ES-I3 (cell line): ENCODE results near the gene IFT74.
"Not testable (repeated sequence)": the region's sequence is repeated elsewhere in the genome, so short reads cannot be mapped to it uniquely, and the experiment has no call there.

Experiments
- H3K36me3 ChIP-seq: 2 replicates; pipeline ENCODE4 v1.6.1; 2013; ENCODE audit warnings: mild to moderate bottlenecking, low read length, control low read depth, moderate library complexity; ENCODE audit not compliant: insufficient read depth
- H3K4me1 ChIP-seq: 2 replicates; pipeline ENCODE4 v1.6.1; 2013; ENCODE audit warnings: mild to moderate bottlenecking, control low read depth, low read length; ENCODE audit not compliant: insufficient read depth
- H3K9ac ChIP-seq: 2 replicates; pipeline ENCODE4 v1.6.1; 2013; ENCODE audit warnings: low read depth, mild to moderate bottlenecking, low read length, moderate library complexity
- H3K9me3 ChIP-seq: 2 replicates; pipeline ENCODE4 v1.6.1; 2013; ENCODE audit warnings: mild to moderate bottlenecking, low read length, moderate library complexity; ENCODE audit not compliant: control insufficient read depth, insufficient read depth

IFT74 gene

GRCh38 chr9:27078685-27079084 lies 122.5 kb downstream of the IFT74 start:
- H3K9me3 ChIP-seq, result no peaks in the 10 kb centered on the region
- H3K4me1 ChIP-seq, result no peaks in the 10 kb centered on the region
- no peaks in the 10 kb centered on the region for H3K36me3 ChIP-seq
- H3K9ac ChIP-seq, result no peak overlapping the region

- Histone ChIP-seq H3K9me3 (no peaks in the 10 kb centered on the region; the same call in 1 of the 2 replicates), H3K36me3 (no peaks in the 10 kb centered on the region), H3K9ac (no peak overlapping the region), H3K4me1 (no peaks in the 10 kb centered on the region)
These were observed 129.2 kb downstream of the IFT74 start for GRCh38 chr9:27085456-27085855.

- no peaks in the 10 kb centered on the region; the same call in 1 of the 2 replicates for H3K9me3 ChIP-seq
- no peak overlapping the region for H3K9ac ChIP-seq
- H3K4me1 ChIP-seq, result no peaks in the 10 kb centered on the region
These were observed 130.8 kb downstream of the IFT74 start for GRCh38 chr9:27086818-27087680.

DNA sequence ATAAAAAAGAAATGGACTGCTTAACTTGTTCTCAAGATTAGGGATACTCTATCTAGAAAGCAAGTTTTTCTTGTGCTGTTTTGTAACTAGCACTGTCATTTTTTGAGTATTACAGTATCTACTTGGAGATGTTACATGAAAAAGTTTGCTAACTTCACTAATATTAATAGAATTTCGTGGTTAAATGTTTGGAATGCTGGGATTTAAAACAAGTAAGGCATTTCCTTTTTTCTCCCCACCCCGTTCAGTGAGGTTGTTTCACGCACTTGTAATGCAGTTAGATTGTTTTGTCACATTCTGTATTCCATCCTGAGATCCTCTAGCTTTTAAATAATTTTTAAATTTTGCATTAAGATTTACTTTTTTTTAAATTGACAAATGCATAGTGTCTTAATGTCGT lies 132.8 kb downstream of the IFT74 start:
- Histone ChIP-seq H3K9me3 (no peaks in the 10 kb centered on the region; the same call in 1 of the 2 replicates), H3K36me3 (no peaks in the 10 kb centered on the region), H3K4me1 (no peaks in the 10 kb centered on the region), H3K9ac (no peak overlapping the region)

More at GRCh38 chr9:27086818-27087680, 130.8 kb downstream of the IFT74 start:
- no peaks in the 10 kb centered on the region for H3K36me3 ChIP-seq

GRCh38 chr9:27089706-27090105 lies 133.5 kb downstream of the IFT74 start:
- Histone ChIP-seq H3K9me3 (no peaks in the 10 kb centered on the region; the same call in 1 of the 2 replicates), H3K4me1 (no peaks in the 10 kb centered on the region), H3K36me3 (no peaks in the 10 kb centered on the region), H3K9ac (no peak overlapping the region)

GRCh38 chr9:27090231-27090630 lies 134.0 kb downstream of the IFT74 start:
- Histone ChIP-seq H3K9me3 (no peaks in the 10 kb centered on the region; the same call in 1 of the 2 replicates), H3K4me1 (no peaks in the 10 kb centered on the region), H3K36me3 (no peaks in the 10 kb centered on the region), H3K9ac (no peak overlapping the region)

DNA sequence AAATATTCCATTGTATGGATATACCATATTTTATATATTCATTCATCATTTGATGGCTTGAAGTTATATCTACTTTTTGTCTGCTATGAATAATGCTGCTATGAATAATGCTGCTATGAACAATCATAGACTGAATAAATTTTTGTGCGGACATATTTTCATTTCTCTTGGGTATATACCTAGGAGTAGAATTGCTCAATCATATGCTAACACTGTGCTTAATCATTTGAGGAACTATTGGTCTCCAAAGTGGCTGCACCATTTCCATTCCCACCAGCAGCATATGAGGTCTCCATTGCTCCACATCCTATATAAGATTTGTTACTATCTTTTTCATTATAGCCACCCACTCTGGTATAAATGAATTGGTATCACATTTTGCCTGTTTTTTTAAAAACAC lies 134.5 kb downstream of the IFT74 start:
- Histone ChIP-seq H3K36me3 (no peaks in the 10 kb centered on the region), H3K9ac (no peak overlapping the region), H3K4me1 (no peaks in the 10 kb centered on the region), H3K9me3 (no peaks in the 10 kb centered on the region; the same call in 1 of the 2 replicates)

- not testable (repeated sequence) for H3K36me3 ChIP-seq, H3K4me1 ChIP-seq, H3K9me3 ChIP-seq, H3K9ac ChIP-seq
These were observed 136.3 kb downstream of the IFT74 start for GRCh38 chr9:27092496-27092895.

GRCh38 chr9:27093384-27094067 lies 137.3 kb downstream of the IFT74 start:
- H3K9me3 ChIP-seq, H3K4me1 ChIP-seq, H3K9ac ChIP-seq, H3K36me3 ChIP-seq: not testable (repeated sequence)

DNA sequence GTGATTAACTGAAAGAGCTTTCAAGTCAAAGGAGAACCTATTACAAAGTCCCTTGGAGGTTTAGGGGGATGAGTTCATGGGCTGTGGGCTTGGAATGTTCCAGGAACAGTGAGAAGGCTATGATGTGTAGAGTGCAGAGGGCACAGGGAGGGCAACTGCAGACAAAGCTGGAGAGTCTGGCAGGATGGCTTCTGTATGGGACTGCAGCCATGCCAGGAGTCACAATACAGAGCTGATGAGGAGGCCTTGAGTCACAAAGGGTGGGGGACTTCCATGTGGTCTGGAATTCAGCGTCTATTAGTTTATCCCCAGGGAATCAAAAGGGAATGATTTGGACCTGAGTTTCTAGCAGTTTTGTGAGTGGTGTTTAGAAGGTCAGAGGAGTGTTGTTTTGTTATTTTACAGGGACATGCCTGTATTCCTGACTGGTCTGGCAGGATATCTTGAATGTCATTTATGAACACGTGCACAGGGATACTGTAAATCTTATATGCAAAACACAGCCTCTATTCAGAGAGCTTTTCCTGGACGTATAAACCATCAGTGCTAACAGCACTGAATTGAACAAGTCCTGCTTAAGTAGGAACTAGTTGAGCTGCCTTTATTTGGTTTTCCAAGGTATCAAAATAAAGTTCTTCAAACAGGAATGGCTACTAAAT lies 138.6 kb downstream of the IFT74 start:
- H3K36me3 ChIP-seq, result no peaks in the 10 kb centered on the region
- no peaks in the 10 kb centered on the region; the same call in 1 of the 2 replicates for H3K9me3 ChIP-seq
- H3K9ac ChIP-seq, result no peak overlapping the region

DNA sequence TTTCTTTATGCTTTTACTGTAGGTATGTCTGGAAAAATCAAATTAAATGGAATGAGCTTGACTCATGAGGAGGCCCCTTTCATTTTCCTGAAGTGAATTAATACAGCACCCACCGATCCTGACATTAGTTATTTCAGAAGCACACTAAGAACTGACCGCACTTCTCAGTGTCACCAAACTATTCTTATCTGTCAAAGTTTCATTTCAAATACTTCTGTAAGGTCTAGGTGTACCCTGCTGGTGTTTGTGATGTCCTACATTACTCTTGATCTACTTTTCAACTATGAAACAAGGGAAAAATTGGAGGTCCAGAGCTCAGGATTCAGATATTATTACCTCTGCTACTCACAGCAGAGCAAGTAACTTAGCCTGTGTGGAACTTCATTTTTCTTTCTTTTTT lies 151.0 kb downstream of the IFT74 start:
- H3K4me1 ChIP-seq, result peaks cover 8% of the 10 kb centered on the region; the same call in 1 of the 2 replicates
- no peaks in the 10 kb centered on the region for H3K9me3 ChIP-seq
- no peak overlapping the region for H3K9ac ChIP-seq

More for the DNA sequence above, 138.6 kb downstream of the IFT74 start:
- H3K4me1 ChIP-seq, result no peaks in the 10 kb centered on the region

DNA sequence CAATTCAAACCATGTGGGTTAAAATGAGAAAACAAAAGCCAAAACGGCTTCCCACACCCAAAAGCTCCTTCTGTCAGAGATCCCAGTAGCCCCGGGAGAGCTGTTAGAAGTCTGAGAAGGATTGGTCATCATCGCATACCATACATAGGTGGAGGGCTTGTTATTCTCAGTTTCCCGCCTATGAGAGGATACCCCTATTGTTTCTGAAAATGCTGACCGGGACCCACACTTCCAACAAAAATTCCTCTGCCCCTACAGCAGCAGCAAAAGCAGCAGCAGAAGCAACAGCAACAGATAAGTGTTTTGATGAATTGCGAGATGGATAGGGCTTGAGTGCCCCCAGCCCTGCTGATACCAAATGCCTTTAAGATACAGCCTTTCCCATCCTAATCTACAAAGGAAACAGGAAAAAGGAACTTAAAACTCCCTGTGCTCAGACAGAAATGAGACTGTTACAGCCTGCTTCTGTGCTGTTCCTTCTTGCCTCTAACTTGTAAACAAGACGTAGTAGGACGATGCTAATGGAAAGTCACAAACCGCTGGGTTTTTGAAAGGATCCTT lies 152.8 kb downstream of the IFT74 start, which contains the start of gene TEK:
TSS of gene TEK (plus strand) at position 245 of the 561 bp plus-strand sequence. CDS start 366 bp downstream, outside the sequence.
- H3K9me3 ChIP-seq, result no peaks in the 10 kb centered on the region
- H3K36me3 ChIP-seq, result no peaks in the 10 kb centered on the region
- peaks cover 8% of the 10 kb centered on the region; the same call in 1 of the 2 replicates for H3K4me1 ChIP-seq
- peak within 1 kb of the TSS; percentile 55 for H3K9ac ChIP-seq

More for the DNA sequence above, 151.0 kb downstream of the IFT74 start:
- H3K36me3 ChIP-seq, result no peaks in the 10 kb centered on the region

DNA sequence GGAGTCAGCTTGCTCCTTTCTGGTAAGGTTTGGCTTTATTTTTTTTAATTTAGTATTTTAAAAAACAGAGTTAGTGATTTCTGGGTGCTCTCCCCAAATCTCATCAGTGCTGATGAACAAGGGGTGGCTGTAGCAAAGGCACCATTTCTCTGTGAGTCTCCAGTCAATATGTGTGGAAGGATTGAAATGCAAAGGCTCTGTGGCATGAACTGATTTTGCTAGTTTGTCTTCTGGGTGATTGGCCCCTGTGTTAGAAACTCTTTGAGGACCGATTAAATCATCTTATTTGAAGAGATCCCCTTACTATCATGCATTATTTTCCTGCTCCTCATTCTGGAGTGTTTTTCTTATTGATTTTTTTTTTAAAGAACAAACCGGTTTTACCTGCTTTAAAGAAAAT lies 153.4 kb downstream of the IFT74 start:
- peaks cover 8% of the 10 kb centered on the region; the same call in 1 of the 2 replicates for H3K4me1 ChIP-seq
- no peaks in the 10 kb centered on the region for H3K9me3 ChIP-seq
- H3K9ac ChIP-seq, result peak overlapping the region; percentile 55
- no peaks in the 10 kb centered on the region for H3K36me3 ChIP-seq

- Histone ChIP-seq H3K36me3 (no peaks in the 10 kb centered on the region), H3K9ac (no peak overlapping the region), H3K9me3 (no peaks in the 10 kb centered on the region), H3K4me1 (peaks cover 8% of the 10 kb centered on the region; the same call in 1 of the 2 replicates)
These were observed 154.0 kb downstream of the IFT74 start for GRCh38 chr9:27110181-27110580.
